Neural cell (in vitro differentiated cells): ENCODE results near the gene ZAP70. TPM values are rescaled to one million over a fixed set of nuclear protein-coding genes. Genes with fewer than 3 reads are reported as not detected.

Experiments
- H2AFZ ChIP-seq: fragments of 200-600, 300-800 bp; sonication (generic), shearing (Covaris generic); 2 replicates; pipeline ENCODE4 v1.6.0; 2014; ENCODE audit warnings: low read depth, mild to moderate bottlenecking, antibody characterized with exemption, low read length, moderate library complexity
- H3F3A ChIP-seq: fragments of 200-600 bp; shearing (Covaris generic); 2 replicates; pipeline ENCODE4 v1.6.1; 2016; ENCODE audit warnings: mild to moderate bottlenecking, moderate library complexity, mixed read lengths, antibody characterized with exemption, low read length; ENCODE audit not compliant: insufficient read depth, poor library complexity, severe bottlenecking
- H3K27ac ChIP-seq: fragments of 200-600, 300-800 bp; sonication (generic), shearing (Covaris generic); 2 replicates; pipeline ENCODE4 v1.5.1; 2014; ENCODE audit warnings: mild to moderate bottlenecking, low read length, moderate library complexity
- H3K27me3 ChIP-seq: fragments of 300-800, 200-600 bp; sonication (generic), shearing (Covaris generic); 2 replicates; pipeline ENCODE4 v1.6.0; 2014; ENCODE audit warnings: mild to moderate bottlenecking, low read depth, low read length, moderate library complexity; ENCODE audit not compliant: insufficient read depth
- H3K36me3 ChIP-seq: fragments of 300-800, 200-600 bp; sonication (generic), shearing (Covaris generic); 2 replicates; pipeline ENCODE4 v1.5.1; 2014; ENCODE audit warnings: mild to moderate bottlenecking, antibody characterized with exemption, low read length, moderate library complexity; ENCODE audit not compliant: insufficient read depth
- H3K4me2 ChIP-seq: fragments of 300-800, 200-600 bp; sonication (generic), shearing (Covaris generic); 2 replicates; pipeline ENCODE4 v1.6.0; 2014; ENCODE audit warnings: mild to moderate bottlenecking, low read length
- H3K4me3 ChIP-seq: fragments of 300-800, 200-600 bp; sonication (generic), shearing (Covaris generic); 2 replicates; pipeline ENCODE4 v1.5.1; 2014; ENCODE audit warnings: mild to moderate bottlenecking, low read length, moderate library complexity
- H3K79me2 ChIP-seq: fragments of 200-600 bp; shearing (Covaris generic); replicated peaks from 2 replicates; pipeline ENCODE4 v1.6.0; 2014; ENCODE audit warnings: mild to moderate bottlenecking, low read length, moderate library complexity; ENCODE audit not compliant: insufficient read depth
- H3K9ac ChIP-seq: fragments of 300-800, 200-600 bp; sonication (generic), shearing (Covaris generic); 2 replicates; pipeline ENCODE4 v1.6.1; 2016; ENCODE audit warnings: mild to moderate bottlenecking, low read length, mixed read lengths
- H3K9me2 ChIP-seq: fragments of 200-600 bp; shearing (Covaris generic); 2 replicates; pipeline ENCODE4 v1.6.1; 2016; ENCODE audit warnings: mild to moderate bottlenecking, low read length, mixed read lengths; ENCODE audit not compliant: insufficient read depth
- H3K9me3 ChIP-seq: fragments of 200-600, 300-800 bp; sonication (generic), shearing (Covaris generic); 2 replicates; pipeline ENCODE4 v1.6.1; 2016; ENCODE audit warnings: mild to moderate bottlenecking, mixed run types, low read length, moderate library complexity, mixed read lengths
- H4K20me1 ChIP-seq: fragments of 200-600 bp; shearing (Covaris generic); 2 replicates; pipeline ENCODE4 v1.6.1; 2016; ENCODE audit warnings: mild to moderate bottlenecking, mixed run types; ENCODE audit not compliant: insufficient read depth
- EP300 ChIP-seq: fragments of 450-650 bp; conservative IDR thresholded peaks from 2 replicates; pipeline ENCODE4 v1.6.1; 2014; ENCODE audit warnings: antibody characterized with exemption, mild to moderate bottlenecking, moderate library complexity; ENCODE audit not compliant: poor library complexity, severe bottlenecking
- EZH2 ChIP-seq: fragments of 200-600, 300-800 bp; shearing (Covaris generic), sonication (generic); IDR thresholded peaks from 2 replicates; pipeline ENCODE4 v1.6.1; 2014; ENCODE audit warnings: antibody characterized with exemption, low read length, borderline replicate concordance, mild to moderate bottlenecking; ENCODE audit not compliant: insufficient read depth, poor library complexity, severe bottlenecking
- MXI1 ChIP-seq: fragments of 450-650 bp; conservative IDR thresholded peaks from 2 replicates; pipeline ENCODE4 v1.6.1; 2014; ENCODE audit warnings: antibody characterized with exemption, mild to moderate bottlenecking; ENCODE audit not compliant: poor library complexity, severe bottlenecking
- POLR2AphosphoS5 ChIP-seq: IDR thresholded peaks from 2 replicates; pipeline ENCODE4 v1.6.1; 2012
- RAD21 ChIP-seq: fragments of 450-650 bp; conservative IDR thresholded peaks from 2 replicates; pipeline ENCODE4 v1.6.1; 2014; ENCODE audit warnings: antibody characterized with exemption, mild to moderate bottlenecking, moderate library complexity
- REST ChIP-seq: IDR thresholded peaks from 2 replicates; pipeline ENCODE4 v1.6.1; 2012; ENCODE audit warnings: borderline replicate concordance
- SMC3 ChIP-seq: fragments of 450-650 bp; conservative IDR thresholded peaks from 2 replicates; pipeline ENCODE4 v1.6.1; 2014; ENCODE audit warnings: antibody characterized with exemption, mild to moderate bottlenecking, moderate library complexity; ENCODE audit not compliant: poor library complexity
- TAF1 ChIP-seq: IDR thresholded peaks from 2 replicates; pipeline ENCODE4 v1.6.1; 2012; ENCODE audit warnings: low read depth
- polyA plus RNA-seq: library from polyadenylated mRNA; depleted of rRNA; stranded (reverse); fragments of >200 nt; gene quantifications from 2 replicates; pipeline ENCODE4 v1.2.3, GENCODE V29; 2014
- TF ChIP-seq, protein P1 (sequence below): fragments of 450-650 bp; IDR thresholded peaks from 2 replicates; pipeline ENCODE4 v1.5.1; 2014; ENCODE audit warnings: antibody characterized with exemption, mild to moderate bottlenecking, moderate library complexity; ENCODE audit not compliant: poor library complexity, severe bottlenecking

ZAP70 gene
- polyA plus RNA-seq, 1 donor from 2014 or later, result 0.59 TPM

GRCh38 chr2:97727296-97727695, 13.9 kb downstream of the ZAP70 start:
- no peak overlapping the region for H3K27ac ChIP-seq

DNA sequence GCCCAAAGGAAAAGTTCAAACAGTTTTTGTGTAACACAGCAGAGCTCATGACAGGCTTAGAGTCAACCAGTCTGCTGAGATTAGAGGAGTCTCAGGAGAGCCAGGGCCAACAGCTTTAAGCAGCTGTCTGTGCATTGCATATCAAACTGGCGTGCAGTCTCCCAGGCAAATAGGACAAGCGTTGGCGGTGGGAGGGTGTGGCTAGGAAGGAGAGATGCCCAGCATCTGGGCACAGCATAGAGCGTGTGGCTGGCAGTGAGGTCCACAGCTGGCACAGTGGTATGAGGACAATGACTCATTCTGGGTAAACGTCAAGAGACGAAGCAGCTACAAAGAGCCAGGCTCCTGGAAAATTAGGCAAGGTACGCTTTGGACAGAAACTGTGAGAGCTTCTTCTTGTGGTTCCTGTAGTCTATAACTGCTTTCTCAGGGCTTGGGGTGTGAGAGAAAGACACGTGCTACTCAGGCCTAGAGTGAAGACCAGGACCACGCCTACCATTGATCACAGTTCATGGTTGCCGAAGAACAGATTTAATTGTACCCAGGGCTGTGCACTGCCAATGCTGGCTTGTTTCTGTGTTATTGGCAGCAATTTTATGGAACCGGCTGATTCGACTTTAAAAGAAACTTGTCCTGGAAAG, 14.8 kb downstream of the ZAP70 start:
- Histone ChIP-seq H3K4me3 (no peak overlapping the region), H3K4me2 (no peak overlapping the region), H3K79me2 (no peaks in the 10 kb centered on the region), H3K9me3 (peaks cover 4% of the 10 kb centered on the region), H3K27ac (no peak overlapping the region), H4K20me1 (no peaks in the 10 kb centered on the region), H3K9me2 (no peaks in the 10 kb centered on the region), H3K9ac (no peak overlapping the region), H3K27me3 (no peaks in the 10 kb centered on the region), H3K36me3 (no peaks in the 10 kb centered on the region), H2AFZ (no peak overlapping the region), H3F3A (no peaks in the 10 kb centered on the region)
- TF ChIP-seq, protein P1, sequence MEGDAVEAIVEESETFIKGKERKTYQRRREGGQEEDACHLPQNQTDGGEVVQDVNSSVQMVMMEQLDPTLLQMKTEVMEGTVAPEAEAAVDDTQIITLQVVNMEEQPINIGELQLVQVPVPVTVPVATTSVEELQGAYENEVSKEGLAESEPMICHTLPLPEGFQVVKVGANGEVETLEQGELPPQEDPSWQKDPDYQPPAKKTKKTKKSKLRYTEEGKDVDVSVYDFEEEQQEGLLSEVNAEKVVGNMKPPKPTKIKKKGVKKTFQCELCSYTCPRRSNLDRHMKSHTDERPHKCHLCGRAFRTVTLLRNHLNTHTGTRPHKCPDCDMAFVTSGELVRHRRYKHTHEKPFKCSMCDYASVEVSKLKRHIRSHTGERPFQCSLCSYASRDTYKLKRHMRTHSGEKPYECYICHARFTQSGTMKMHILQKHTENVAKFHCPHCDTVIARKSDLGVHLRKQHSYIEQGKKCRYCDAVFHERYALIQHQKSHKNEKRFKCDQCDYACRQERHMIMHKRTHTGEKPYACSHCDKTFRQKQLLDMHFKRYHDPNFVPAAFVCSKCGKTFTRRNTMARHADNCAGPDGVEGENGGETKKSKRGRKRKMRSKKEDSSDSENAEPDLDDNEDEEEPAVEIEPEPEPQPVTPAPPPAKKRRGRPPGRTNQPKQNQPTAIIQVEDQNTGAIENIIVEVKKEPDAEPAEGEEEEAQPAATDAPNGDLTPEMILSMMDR, result no peak
- no peak for TF ChIP-seq RAD21
- no peak for TF ChIP-seq REST
- no peak for TF ChIP-seq EP300
- TF ChIP-seq MXI1, result no peak
- TF ChIP-seq EZH2, result no peak
- TF ChIP-seq POLR2AphosphoS5, result no peak

More at GRCh38 chr2:97727296-97727695, 13.9 kb downstream of the ZAP70 start:
- Histone ChIP-seq H3K9me2 (no peaks in the 10 kb centered on the region), H3K79me2 (no peaks in the 10 kb centered on the region), H3K4me2 (no peak overlapping the region), H2AFZ (no peak overlapping the region), H3K4me3 (no peak overlapping the region), H3K9me3 (peaks cover 4% of the 10 kb centered on the region), H3K27me3 (no peaks in the 10 kb centered on the region), H3K9ac (no peak overlapping the region), H3F3A (no peaks in the 10 kb centered on the region), H4K20me1 (no peaks in the 10 kb centered on the region), H3K36me3 (no peaks in the 10 kb centered on the region)
- TF ChIP-seq, protein P1, result no peak
- TF ChIP-seq RAD21 (no peak), EP300 (no peak), POLR2AphosphoS5 (no peak), MXI1 (no peak), EZH2 (no peak), REST (no peak), SMC3 (no peak), TAF1 (no peak)
